Lower leg skin (tissue), 4 donors: ENCODE data around the gene PACS2. TPM values are rescaled to one million over a fixed set of nuclear protein-coding genes. Genes with fewer than 3 reads are reported as not detected.

ENCODE experiments used
- DNase-seq, 2 donors: peaks; one replicate each; pipeline ENCODE4 v3.0.0-alpha.2; 2019; ENCODE audit warnings: low spot score in 2 of 2
- H3K4me3 ChIP-seq: fragments of 200-600 bp; sonication (generic); 2 replicates; pipeline ENCODE4 v1.5.1; 2017; ENCODE audit warnings: mild to moderate bottlenecking, low read depth; ENCODE audit not compliant: poor library complexity, severe bottlenecking
- CTCF ChIP-seq, 3 donors: fragments of 450-650 bp; IDR thresholded peaks; one replicate each; pipeline ENCODE4 v1.5.1; 2016; ENCODE audit warnings: antibody characterized with exemption in 3 of 3, mild to moderate bottlenecking in 3 of 3, moderate library complexity in 2 of 3
- POLR2A ChIP-seq, 2 donors: fragments of 450-650 bp; IDR thresholded peaks; one replicate each; pipeline ENCODE4 v1.6.1; 2016 to 2017; ENCODE audit warnings: antibody characterized with exemption in 2 of 2, mild to moderate bottlenecking in 1 of 2, moderate library complexity in 1 of 2
- WGBS, 2 donors: methylation state at CpG; one replicate each; pipeline ENCODE4 v1.1.5; 2018; 5-methylcytosine and 5-hydroxymethylcytosine counted together
- intact Hi-C: fragments of 100-400 bp; cut with DNase I; formaldehyde crosslinking; loops from one replicate; pipeline ENCODE4 v1.15.0; 2023; ENCODE audit warnings: low total_unique reads
- total RNA-seq, 4 donors: library from RNA; depleted of rRNA; stranded (reverse); fragments of >200 nt; gene quantifications; one replicate each; pipeline ENCODE4 v1.1.0, GENCODE V29; 2016

Gene PACS2
- total RNA-seq, 4 donors from 2014 or later = 25.9 to 75.1 (median 54.3) TPM

- no peak for DNase-seq
- no peak for TF ChIP-seq CTCF (IDR thresholded peaks at IDR 0.05)
- intact Hi-C loops = no loop called here
- 66 to 72% methylated on average over 16 to 17 of the region's 18 CpGs for WGBS, 2 donors
- H3K4me3 ChIP-seq = no peak overlapping the region
Measured at GRCh38 chr14:105337966-105338741, 23.6 kb downstream of the PACS2 start.

GRCh38 chr14:105340821-105341733 is 26.5 kb downstream of the PACS2 start:
- H3K4me3 ChIP-seq = no peak overlapping the region
- intact Hi-C loops = no loop called here
- TF ChIP-seq CTCF (IDR thresholded peaks at IDR 0.05) (no peak), POLR2A (IDR thresholded peaks at IDR 0.05) (no peak)
- 55 to 67% methylated on average over 19 to 20 of the region's 20 CpGs for WGBS, 2 donors
- DNase-seq = no peak

GRCh38 chr14:105343194-105343593 is 28.6 kb downstream of the PACS2 start:
- no peak overlapping the region for H3K4me3 ChIP-seq
- WGBS, 2 donors = 71 to 77% methylated on average over 7 of the region's 7 CpGs
- DNase-seq = no peak
- intact Hi-C loops = no loop called here
- TF ChIP-seq POLR2A (IDR thresholded peaks at IDR 0.05) (no peak), CTCF (IDR thresholded peaks at IDR 0.05) (no peak)

GRCh38 chr14:105346200-105346533 is 31.6 kb downstream of the PACS2 start:
- WGBS, 2 donors = 78 to 90% methylated on average over 7 to 13 of the region's 13 CpGs
- no peak overlapping the region for H3K4me3 ChIP-seq
- intact Hi-C loops = no loop called here
- TF ChIP-seq POLR2A (IDR thresholded peaks at IDR 0.05) = no peak
- TF ChIP-seq CTCF (IDR thresholded peaks at IDR 0.05) = no peak
- no peak for DNase-seq

GRCh38 chr14:105346876-105347586 is 32.5 kb downstream of the PACS2 start:
- no peak for DNase-seq
- 64 to 90% methylated on average over 3 to 12 of the region's 18 CpGs for WGBS, 2 donors
- TF ChIP-seq CTCF (IDR thresholded peaks at IDR 0.05) (no peak), POLR2A (IDR thresholded peaks at IDR 0.05) (no peak)
- H3K4me3 ChIP-seq = no peak overlapping the region
- intact Hi-C loops = no loop called here
